ENCODE measurements around the gene ASTN2.

The ASTN2 gene

GRCh38 chr9:116910201-116910600, 504.7 kb downstream of the ASTN2 start:
- Histone ChIP-seq H3K9ac (ENCODE audit: low read depth, low read length) (no peak overlapping the region), H3K27ac (ENCODE audit: low read length) (no peak overlapping the region), H2AFZ (ENCODE audit: low read depth, low read length) (no peak overlapping the region), H3K9me3 (ENCODE audit: insufficient read depth, low read length, severe bottlenecking) (no peaks in the 10 kb centered on the region), H3K4me2 (ENCODE audit: insufficient read depth, low read length) (no peak overlapping the region), H3K4me3 (ENCODE audit: low read depth in 1 of 2, low read length in 2 of 2) (no peak overlapping the region), H3K79me2 (ENCODE audit: insufficient read depth, low read length) (no peaks in the 10 kb centered on the region), H4K20me1 (ENCODE audit: insufficient read depth, low read length) (no peaks in the 10 kb centered on the region), H3K27me3 (ENCODE audit: insufficient read depth, low read length, poor library complexity) (no peaks in the 10 kb centered on the region), H3K4me1 (ENCODE audit: insufficient read depth, low read length) (no peaks in the 10 kb centered on the region), H3K36me3 (ENCODE audit: insufficient read depth, low read length) (no peaks in the 10 kb centered on the region)
- ATAC-seq (ENCODE audit: insufficient read depth, low read depth) (no peak), DNase-seq (no peak)
- TF ChIP-seq, protein P1, sequence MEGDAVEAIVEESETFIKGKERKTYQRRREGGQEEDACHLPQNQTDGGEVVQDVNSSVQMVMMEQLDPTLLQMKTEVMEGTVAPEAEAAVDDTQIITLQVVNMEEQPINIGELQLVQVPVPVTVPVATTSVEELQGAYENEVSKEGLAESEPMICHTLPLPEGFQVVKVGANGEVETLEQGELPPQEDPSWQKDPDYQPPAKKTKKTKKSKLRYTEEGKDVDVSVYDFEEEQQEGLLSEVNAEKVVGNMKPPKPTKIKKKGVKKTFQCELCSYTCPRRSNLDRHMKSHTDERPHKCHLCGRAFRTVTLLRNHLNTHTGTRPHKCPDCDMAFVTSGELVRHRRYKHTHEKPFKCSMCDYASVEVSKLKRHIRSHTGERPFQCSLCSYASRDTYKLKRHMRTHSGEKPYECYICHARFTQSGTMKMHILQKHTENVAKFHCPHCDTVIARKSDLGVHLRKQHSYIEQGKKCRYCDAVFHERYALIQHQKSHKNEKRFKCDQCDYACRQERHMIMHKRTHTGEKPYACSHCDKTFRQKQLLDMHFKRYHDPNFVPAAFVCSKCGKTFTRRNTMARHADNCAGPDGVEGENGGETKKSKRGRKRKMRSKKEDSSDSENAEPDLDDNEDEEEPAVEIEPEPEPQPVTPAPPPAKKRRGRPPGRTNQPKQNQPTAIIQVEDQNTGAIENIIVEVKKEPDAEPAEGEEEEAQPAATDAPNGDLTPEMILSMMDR (IDR thresholded peaks at IDR 0.05; ENCODE audit: borderline replicate concordance, extremely low read depth, low read length, poor library complexity, severe bottlenecking): no peak
- no peak for TF ChIP-seq EZH2 (IDR thresholded peaks at IDR 0.05; ENCODE audit: borderline replicate concordance, low read depth, low read length, severe bottlenecking)

DNA sequence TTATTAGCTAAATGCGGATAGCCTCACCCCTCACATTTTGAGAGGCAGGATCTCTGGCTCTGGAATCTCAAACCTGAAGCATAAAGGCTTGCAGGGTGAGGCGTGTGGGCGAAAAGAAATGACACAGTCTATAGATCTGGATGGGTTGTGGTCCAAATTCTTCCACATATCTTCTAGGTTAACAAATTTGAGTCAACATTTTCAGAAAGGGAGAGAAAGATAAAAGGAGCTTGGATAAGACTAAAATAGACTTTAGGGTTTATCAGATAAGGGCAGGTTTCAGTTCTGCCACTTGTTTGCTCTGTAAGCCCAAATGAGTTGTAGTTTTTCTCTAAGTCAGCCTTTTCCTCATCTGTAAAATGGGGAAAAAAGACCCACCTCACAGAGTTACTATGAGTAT, 506.9 kb downstream of the ASTN2 start:
- no peaks in the 10 kb centered on the region for H4K20me1 ChIP-seq (ENCODE audit: insufficient read depth, low read length)
- no peak for TF ChIP-seq EZH2 (IDR thresholded peaks at IDR 0.05; ENCODE audit: borderline replicate concordance, low read depth, low read length, severe bottlenecking)
- TF ChIP-seq, protein P1 (IDR thresholded peaks at IDR 0.05; ENCODE audit: borderline replicate concordance, extremely low read depth, low read length, poor library complexity, severe bottlenecking): no peak

GRCh38 chr9:116905171-116905588, 509.7 kb downstream of the ASTN2 start:
- DNase-seq (no peak), ATAC-seq (ENCODE audit: insufficient read depth, low read depth) (no peak)
- Histone ChIP-seq H3K27ac (ENCODE audit: low read length) (no peak overlapping the region), H3K4me1 (ENCODE audit: insufficient read depth, low read length) (no peaks in the 10 kb centered on the region), H3K27me3 (ENCODE audit: insufficient read depth, low read length, poor library complexity) (no peaks in the 10 kb centered on the region), H3K36me3 (ENCODE audit: insufficient read depth, low read length) (no peaks in the 10 kb centered on the region), H3K9me3 (ENCODE audit: insufficient read depth, low read length, severe bottlenecking) (no peaks in the 10 kb centered on the region), H3K9ac (ENCODE audit: low read depth, low read length) (no peak overlapping the region), H3K79me2 (ENCODE audit: insufficient read depth, low read length) (no peaks in the 10 kb centered on the region), H3K4me3 (ENCODE audit: low read depth in 1 of 2, low read length in 2 of 2) (no peak overlapping the region), H2AFZ (ENCODE audit: low read depth, low read length) (no peak overlapping the region), H3K4me2 (ENCODE audit: insufficient read depth, low read length) (no peak overlapping the region), H4K20me1 (ENCODE audit: insufficient read depth, low read length) (no peaks in the 10 kb centered on the region)
- TF ChIP-seq, protein P1 (IDR thresholded peaks at IDR 0.05; ENCODE audit: borderline replicate concordance, extremely low read depth, low read length, poor library complexity, severe bottlenecking): no peak
- TF ChIP-seq EZH2 (IDR thresholded peaks at IDR 0.05; ENCODE audit: borderline replicate concordance, low read depth, low read length, severe bottlenecking): no peak

More for the DNA sequence above, 506.9 kb downstream of the ASTN2 start:
- no peak overlapping the region for H3K27ac ChIP-seq (ENCODE audit: low read length)
- no peak overlapping the region for H2AFZ ChIP-seq (ENCODE audit: low read depth, low read length)
- no peak overlapping the region for H3K9ac ChIP-seq (ENCODE audit: low read depth, low read length)
- H3K4me3 ChIP-seq (ENCODE audit: low read depth in 1 of 2, low read length in 2 of 2): no peak overlapping the region
- ATAC-seq (ENCODE audit: insufficient read depth, low read depth) (no peak), DNase-seq (no peak)
- no peaks in the 10 kb centered on the region for H3K27me3 ChIP-seq (ENCODE audit: insufficient read depth, low read length, poor library complexity)
- H3K4me2 ChIP-seq (ENCODE audit: insufficient read depth, low read length): no peak overlapping the region
- no peaks in the 10 kb centered on the region for H3K4me1 ChIP-seq (ENCODE audit: insufficient read depth, low read length)
- H3K36me3 ChIP-seq (ENCODE audit: insufficient read depth, low read length): no peaks in the 10 kb centered on the region
- no peaks in the 10 kb centered on the region for H3K79me2 ChIP-seq (ENCODE audit: insufficient read depth, low read length)
- no peaks in the 10 kb centered on the region for H3K9me3 ChIP-seq (ENCODE audit: insufficient read depth, low read length, severe bottlenecking)

- no peak overlapping the region for H2AFZ ChIP-seq (ENCODE audit: low read depth, low read length)
- no peak overlapping the region for H3K4me3 ChIP-seq (ENCODE audit: low read depth in 1 of 2, low read length in 2 of 2)
- no peaks in the 10 kb centered on the region for H3K79me2 ChIP-seq (ENCODE audit: insufficient read depth, low read length)
- H3K4me2 ChIP-seq (ENCODE audit: insufficient read depth, low read length): no peak overlapping the region
- ATAC-seq (ENCODE audit: insufficient read depth, low read depth): no peak
- H3K4me1 ChIP-seq (ENCODE audit: insufficient read depth, low read length): no peaks in the 10 kb centered on the region
- H3K9ac ChIP-seq (ENCODE audit: low read depth, low read length): no peak overlapping the region
- TF ChIP-seq EZH2 (IDR thresholded peaks at IDR 0.05; ENCODE audit: borderline replicate concordance, low read depth, low read length, severe bottlenecking): no peak
- TF ChIP-seq, protein P1 (IDR thresholded peaks at IDR 0.05; ENCODE audit: borderline replicate concordance, extremely low read depth, low read length, poor library complexity, severe bottlenecking): no peak
- H3K36me3 ChIP-seq (ENCODE audit: insufficient read depth, low read length): no peaks in the 10 kb centered on the region
- no peaks in the 10 kb centered on the region for H3K9me3 ChIP-seq (ENCODE audit: insufficient read depth, low read length, severe bottlenecking)
- no peak overlapping the region for H3K27ac ChIP-seq (ENCODE audit: low read length)
- no peak for DNase-seq
- H4K20me1 ChIP-seq (ENCODE audit: insufficient read depth, low read length): no peaks in the 10 kb centered on the region
- H3K27me3 ChIP-seq (ENCODE audit: insufficient read depth, low read length, poor library complexity): no peaks in the 10 kb centered on the region
These were observed 510.7 kb downstream of the ASTN2 start for GRCh38 chr9:116904165-116904564.

Data from DND-41 (cell line).